MM.1S (cell line): Measurements from ENCODE around the gene DCAF6.

Source experiments
- DNase-seq: peaks from one replicate; pipeline ENCODE4 v3.0.0-alpha.2; 2015
- H2AFZ ChIP-seq: fragments of 300-600 bp; sonication (generic); 2 replicates; pipeline ENCODE4 v1.6.0; 2016; ENCODE audit warnings: antibody characterized with exemption, low read length
- H3F3A ChIP-seq: fragments of 300-600 bp; sonication (generic); 2 replicates; pipeline ENCODE4 v1.6.1; 2016; ENCODE audit warnings: mild to moderate bottlenecking, antibody characterized with exemption, low read length, moderate library complexity, mixed read lengths; ENCODE audit not compliant: insufficient read depth
- H3K27ac ChIP-seq: fragments of 300-600 bp; sonication (generic); 2 replicates; pipeline ENCODE4 v1.5.1; 2016; ENCODE audit warnings: mild to moderate bottlenecking, low read length
- H3K27me3 ChIP-seq: fragments of 300-600 bp; sonication (generic); replicated peaks from 2 replicates; pipeline ENCODE4 v1.6.0; 2016; ENCODE audit warnings: low read length; ENCODE audit not compliant: insufficient read depth
- H3K36me3 ChIP-seq: fragments of 300-600 bp; sonication (generic); replicated peaks from 2 replicates; pipeline ENCODE4 v1.6.1; 2016; ENCODE audit warnings: mild to moderate bottlenecking, low read length, mixed read lengths; ENCODE audit not compliant: insufficient read depth
- H3K4me1 ChIP-seq: fragments of 300-600 bp; sonication (generic); 2 replicates; pipeline ENCODE4 v1.6.1; 2016; ENCODE audit warnings: low read length, mixed read lengths
- H3K4me2 ChIP-seq: fragments of 300-600 bp; sonication (generic); 2 replicates; pipeline ENCODE4 v1.6.0; 2016; ENCODE audit warnings: low read depth, low read length
- H3K4me3 ChIP-seq: fragments of 300-600 bp; sonication (generic); 2 replicates; pipeline ENCODE4 v1.5.1; 2016; ENCODE audit warnings: low read length, mixed read lengths
- H3K79me2 ChIP-seq: fragments of 300-600 bp; sonication (generic); 2 replicates; pipeline ENCODE4 v1.6.1; 2016; ENCODE audit warnings: mixed run types, low read length, mixed read lengths
- H3K9ac ChIP-seq: fragments of 300-600 bp; sonication (generic); 2 replicates; pipeline ENCODE4 v1.6.1; 2016; ENCODE audit warnings: low read length, mixed read lengths
- H3K9me2 ChIP-seq: fragments of 300-600 bp; sonication (generic); replicated peaks from 2 replicates; pipeline ENCODE4 v1.6.1; 2016; ENCODE audit warnings: mild to moderate bottlenecking, low read length, mixed read lengths; ENCODE audit not compliant: insufficient read depth
- H3K9me3 ChIP-seq: fragments of 300-600 bp; sonication (generic); replicated peaks from 2 replicates; pipeline ENCODE4 v1.6.1; 2016; ENCODE audit warnings: mild to moderate bottlenecking, low read length, mixed read lengths; ENCODE audit not compliant: insufficient read depth
- H4K20me1 ChIP-seq: fragments of 300-600 bp; sonication (generic); 2 replicates; pipeline ENCODE4 v1.6.1; 2016; ENCODE audit warnings: mild to moderate bottlenecking, low read length, moderate library complexity, mixed read lengths; ENCODE audit not compliant: insufficient read depth
- CTCF ChIP-seq: fragments of 300-600 bp; sonication (generic); IDR thresholded peaks from 2 replicates; pipeline ENCODE4 v1.5.1; 2016; ENCODE audit warnings: antibody characterized with exemption, low read length, mixed read lengths
- EZH2 ChIP-seq: fragments of 300-600 bp; sonication (generic); optimal IDR thresholded peaks from 2 replicates; pipeline ENCODE3; 2017; ENCODE audit warnings: low read depth, mild to moderate bottlenecking, antibody characterized with exemption, low read length, mixed read lengths
- EZH2phosphoT487 ChIP-seq: fragments of 300-600 bp; sonication (generic); IDR thresholded peaks from 2 replicates; pipeline ENCODE4 v1.6.1; 2018; ENCODE audit warnings: antibody characterized with exemption, low read length

DCAF6 gene

GRCh38 chr1:168084396-168085231 lies 148.1 kb downstream of the DCAF6 start:
- H3K9me3 ChIP-seq, result no peaks in the 10 kb centered on the region
- no peak overlapping the region for H3K27ac ChIP-seq
- H3K9me2 ChIP-seq, result no peaks in the 10 kb centered on the region
- no peaks in the 10 kb centered on the region for H3K4me1 ChIP-seq
- no peaks in the 10 kb centered on the region for H3K79me2 ChIP-seq
- H4K20me1 ChIP-seq, result no peaks in the 10 kb centered on the region
- H3K9ac ChIP-seq, result no peak overlapping the region
- H3F3A ChIP-seq, result no peaks in the 10 kb centered on the region
- DNase-seq, result peak; percentile 64
- H3K36me3 ChIP-seq, result no peaks in the 10 kb centered on the region
- no peaks in the 10 kb centered on the region for H3K27me3 ChIP-seq
- TF ChIP-seq CTCF (peak; percentile 99), EZH2phosphoT487 (no peak)
- H3K4me3 ChIP-seq, result no peak overlapping the region
- no peak overlapping the region for H2AFZ ChIP-seq
- H3K4me2 ChIP-seq, result peak overlapping the region; percentile 27; the same call in 1 of the 2 replicates

- H3K9me3 ChIP-seq, result no peaks in the 10 kb centered on the region
- H3K27ac ChIP-seq, result no peak overlapping the region
- no peaks in the 10 kb centered on the region for H4K20me1 ChIP-seq
- no peaks in the 10 kb centered on the region for H3K4me1 ChIP-seq
- no peaks in the 10 kb centered on the region for H3K27me3 ChIP-seq
- no peak overlapping the region for H3K4me2 ChIP-seq
- no peak overlapping the region for H2AFZ ChIP-seq
- no peaks in the 10 kb centered on the region for H3K36me3 ChIP-seq
- TF ChIP-seq EZH2 (no peak), EZH2phosphoT487 (no peak), CTCF (no peak)
- H3F3A ChIP-seq, result no peaks in the 10 kb centered on the region
- H3K79me2 ChIP-seq, result no peaks in the 10 kb centered on the region
- no peak for DNase-seq
- H3K4me3 ChIP-seq, result no peak overlapping the region
- no peak overlapping the region for H3K9ac ChIP-seq
- no peaks in the 10 kb centered on the region for H3K9me2 ChIP-seq
Measured at GRCh38 chr1:168085401-168085872, 149.0 kb downstream of the DCAF6 start.

GRCh38 chr1:168086438-168086837 lies 150.0 kb downstream of the DCAF6 start:
- no peaks in the 10 kb centered on the region for H3K9me2 ChIP-seq
- no peak for DNase-seq

More at GRCh38 chr1:168086438-168086837, 150.0 kb downstream of the DCAF6 start:
- Histone ChIP-seq H3K79me2 (no peaks in the 10 kb centered on the region), H3K4me2 (no peak overlapping the region), H2AFZ (no peak overlapping the region), H3K27me3 (no peaks in the 10 kb centered on the region), H3K9me3 (no peaks in the 10 kb centered on the region), H4K20me1 (no peaks in the 10 kb centered on the region), H3K36me3 (no peaks in the 10 kb centered on the region), H3F3A (no peaks in the 10 kb centered on the region), H3K4me3 (no peak overlapping the region), H3K27ac (no peak overlapping the region), H3K4me1 (no peaks in the 10 kb centered on the region), H3K9ac (no peak overlapping the region)
- TF ChIP-seq CTCF (no peak; the same call in 1 of the 2 replicates), EZH2 (no peak), EZH2phosphoT487 (no peak)
